ENCODE data around the gene GUCA1A.

Gene GUCA1A

GRCh38 chr6:42173101-42173500 is at the start of gene GUCA1A:
Gene GUCA1A (plus strand): TSS chr6:42173364. CDS start chr6:42173614, 250 bp downstream.
- no peak for DNase-seq

- no peak for DNase-seq
These were observed 49.6 kb upstream of the GUCA1A start for GRCh38 chr6:42123379-42124103.

GRCh38 chr6:42124223-42124836 is 48.8 kb upstream of the GUCA1A start:
- no peak for DNase-seq

- DNase-seq: no peak
These were observed 47.9 kb upstream of the GUCA1A start for GRCh38 chr6:42125231-42125630.

- DNase-seq: no peak
These were observed 47.5 kb upstream of the GUCA1A start for GRCh38 chr6:42125663-42126062.

GRCh38 chr6:42128460-42129359 is 44.5 kb upstream of the GUCA1A start:
- no peak for DNase-seq

GRCh38 chr6:42129360-42129676 is 43.8 kb upstream of the GUCA1A start:
- no peak for DNase-seq

GRCh38 chr6:42131531-42131930 is 41.6 kb upstream of the GUCA1A start:
- DNase-seq: no peak

GRCh38 chr6:42133926-42134325 is 39.2 kb upstream of the GUCA1A start:
- DNase-seq: no peak

- no peak for DNase-seq
These were observed 38.0 kb upstream of the GUCA1A start for GRCh38 chr6:42135161-42135560.

GRCh38 chr6:42135722-42136121 is 37.4 kb upstream of the GUCA1A start:
- no peak for DNase-seq

GRCh38 chr6:42136508-42137193 is 36.5 kb upstream of the GUCA1A start:
- DNase-seq: no peak

- no peak for DNase-seq
These were observed 35.9 kb upstream of the GUCA1A start for GRCh38 chr6:42137194-42137753.

GRCh38 chr6:42138190-42138589 is 35.0 kb upstream of the GUCA1A start:
- no peak for DNase-seq

GRCh38 chr6:42138630-42139619 is 34.2 kb upstream of the GUCA1A start:
- DNase-seq: no peak

GRCh38 chr6:42140032-42140431 is 33.1 kb upstream of the GUCA1A start:
- no peak for DNase-seq

GRCh38 chr6:42140756-42141602 is 32.2 kb upstream of the GUCA1A start:
- DNase-seq: no peak

- DNase-seq: no peak
These were observed 31.5 kb upstream of the GUCA1A start for GRCh38 chr6:42141603-42142117.

- no peak for DNase-seq
These were observed 30.9 kb upstream of the GUCA1A start, which contains the start of gene C6orf132 for GRCh38 chr6:42142118-42142835. Gene C6orf132 (minus strand): TSS chr6:42142620. CDS start chr6:42142444, 176 bp downstream.
